HFFc6 (cell line): Measurements from ENCODE around the gene UMPS. TPM values are rescaled to one million over a fixed set of nuclear protein-coding genes. Genes with fewer than 3 reads are reported as not detected.

Source experiments
- DNase-seq: peaks from one replicate; pipeline ENCODE4 v3.0.0-alpha.2; 2018
- H3K27ac Mint-ChIP-seq: 2 replicates; pipeline ENCODE4 v1.8.0; 2020; ENCODE audit warnings: mild to moderate bottlenecking, mixed read lengths
- H3K27me3 Mint-ChIP-seq: 2 replicates; pipeline ENCODE4 v1.8.0; 2021; ENCODE audit warnings: mild to moderate bottlenecking, moderate library complexity, mixed read lengths; ENCODE audit not compliant: insufficient read depth
- H3K36me3 Mint-ChIP-seq: 2 replicates; pipeline ENCODE4 v1.8.0; 2021; ENCODE audit warnings: low read depth, mixed read lengths
- H3K4me1 Mint-ChIP-seq: 2 replicates; pipeline ENCODE4 v1.8.0; 2020; ENCODE audit warnings: low read depth, mixed read lengths
- H3K4me3 Mint-ChIP-seq: 2 replicates; pipeline ENCODE4 v1.8.0; 2020; ENCODE audit warnings: mild to moderate bottlenecking, moderate library complexity, mixed read lengths
- H3K9me3 Mint-ChIP-seq: 2 replicates; pipeline ENCODE4 v1.8.0; 2020; ENCODE audit warnings: mild to moderate bottlenecking, mixed read lengths
- total RNA-seq, 6 experiments: library from RNA; stranded (reverse); fragmentation: NEBNext Ultra II Directional; extraction: Animal tissue kit (Norgen Biotek cat#: 25700); gene quantifications; 2 replicates in 1 of 6; 3 replicates in 5 of 6; pipeline ENCODE4 v1.2.3, GENCODE V29; 2021
- TF ChIP-seq, protein P1 (sequence below): fragments of 200-600 bp; sonication (generic); IDR thresholded peaks from 2 replicates; pipeline ENCODE4 v1.5.0; 2021; ENCODE audit warnings: antibody characterized with exemption, mild to moderate bottlenecking

Gene UMPS
- total RNA-seq, 6 experiments from 2014 or later = 25.2 to 39.6 (median 28.4) TPM

DNA sequence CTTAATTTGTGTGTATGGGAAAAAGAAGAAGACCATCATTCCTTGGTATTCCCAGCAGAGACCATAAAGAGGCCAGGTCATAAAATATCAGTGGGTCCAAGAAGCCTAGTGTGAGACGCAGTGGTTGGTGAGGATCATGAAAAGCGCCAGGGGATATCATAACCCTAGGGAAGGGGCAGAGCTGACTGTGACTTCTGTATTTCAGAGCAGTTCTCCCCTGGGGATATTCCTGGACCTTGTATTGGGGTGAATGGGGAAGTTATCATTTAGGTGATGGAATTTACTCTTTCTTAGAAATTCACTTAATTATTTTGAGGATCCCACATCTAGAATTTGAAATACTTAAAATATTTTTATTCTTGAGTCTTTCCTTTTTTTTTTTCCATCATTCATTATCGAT, 34.9 kb upstream of the UMPS start:
- TF ChIP-seq, protein P1, sequence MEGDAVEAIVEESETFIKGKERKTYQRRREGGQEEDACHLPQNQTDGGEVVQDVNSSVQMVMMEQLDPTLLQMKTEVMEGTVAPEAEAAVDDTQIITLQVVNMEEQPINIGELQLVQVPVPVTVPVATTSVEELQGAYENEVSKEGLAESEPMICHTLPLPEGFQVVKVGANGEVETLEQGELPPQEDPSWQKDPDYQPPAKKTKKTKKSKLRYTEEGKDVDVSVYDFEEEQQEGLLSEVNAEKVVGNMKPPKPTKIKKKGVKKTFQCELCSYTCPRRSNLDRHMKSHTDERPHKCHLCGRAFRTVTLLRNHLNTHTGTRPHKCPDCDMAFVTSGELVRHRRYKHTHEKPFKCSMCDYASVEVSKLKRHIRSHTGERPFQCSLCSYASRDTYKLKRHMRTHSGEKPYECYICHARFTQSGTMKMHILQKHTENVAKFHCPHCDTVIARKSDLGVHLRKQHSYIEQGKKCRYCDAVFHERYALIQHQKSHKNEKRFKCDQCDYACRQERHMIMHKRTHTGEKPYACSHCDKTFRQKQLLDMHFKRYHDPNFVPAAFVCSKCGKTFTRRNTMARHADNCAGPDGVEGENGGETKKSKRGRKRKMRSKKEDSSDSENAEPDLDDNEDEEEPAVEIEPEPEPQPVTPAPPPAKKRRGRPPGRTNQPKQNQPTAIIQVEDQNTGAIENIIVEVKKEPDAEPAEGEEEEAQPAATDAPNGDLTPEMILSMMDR = no peak
- H3K9me3 Mint-ChIP-seq = no peaks in the 10 kb centered on the region
- H3K4me1 Mint-ChIP-seq = no peaks in the 10 kb centered on the region; the same call in 1 of the 2 replicates
- peaks cover 21% of the 10 kb centered on the region for H3K27me3 Mint-ChIP-seq
- H3K36me3 Mint-ChIP-seq = no peaks in the 10 kb centered on the region
- H3K27ac Mint-ChIP-seq = no peak overlapping the region
- H3K4me3 Mint-ChIP-seq = no peak overlapping the region
- no peak for DNase-seq

DNA sequence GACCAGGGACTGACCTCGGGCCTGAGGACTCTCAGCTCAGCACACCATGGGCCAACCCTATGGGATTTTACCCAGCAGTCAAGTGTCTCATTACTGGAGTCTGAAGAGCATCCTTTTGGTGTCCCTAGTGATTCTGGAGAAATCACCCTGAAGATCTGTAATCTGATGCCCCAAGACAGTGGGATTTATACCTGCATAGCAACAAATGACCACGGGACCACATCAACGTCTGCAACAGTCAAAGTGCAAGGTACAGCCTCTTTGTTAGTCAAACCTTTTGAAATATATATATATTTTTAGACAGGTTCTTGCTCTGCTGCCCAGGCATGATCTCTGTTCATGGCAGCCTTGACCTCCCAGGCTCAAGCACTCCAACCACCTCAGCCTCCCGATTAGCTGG, 34.2 kb upstream of the UMPS start:
- Mint-ChIP-seq H3K4me1 (peaks cover 3% of the 10 kb centered on the region), H3K27ac (no peak overlapping the region), H3K4me3 (no peak overlapping the region), H3K9me3 (no peaks in the 10 kb centered on the region), H3K27me3 (peaks cover 21% of the 10 kb centered on the region), H3K36me3 (no peaks in the 10 kb centered on the region)
- no peak for DNase-seq
- TF ChIP-seq, protein P1 = no peak

DNA sequence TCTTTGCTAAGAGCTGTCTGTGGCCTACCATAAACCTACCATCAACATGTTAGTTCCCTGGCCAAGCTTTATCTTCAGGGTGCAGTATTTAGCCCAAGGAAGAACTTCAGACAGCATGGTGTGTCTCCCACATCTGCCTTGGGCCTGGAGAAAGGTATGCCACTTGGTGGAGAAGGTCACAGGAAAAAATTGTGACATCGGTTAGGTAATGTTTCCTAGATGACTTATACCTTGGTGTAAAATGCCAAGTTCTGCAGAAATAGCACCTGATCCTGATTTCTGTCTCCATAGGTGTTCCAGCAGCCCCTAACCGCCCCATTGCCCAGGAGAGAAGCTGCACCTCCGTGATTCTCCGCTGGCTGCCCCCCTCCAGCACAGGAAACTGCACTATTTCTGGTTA, 33.0 kb upstream of the UMPS start:
- H3K27me3 Mint-ChIP-seq = peaks cover 18% of the 10 kb centered on the region
- TF ChIP-seq, protein P1 = no peak

DNA sequence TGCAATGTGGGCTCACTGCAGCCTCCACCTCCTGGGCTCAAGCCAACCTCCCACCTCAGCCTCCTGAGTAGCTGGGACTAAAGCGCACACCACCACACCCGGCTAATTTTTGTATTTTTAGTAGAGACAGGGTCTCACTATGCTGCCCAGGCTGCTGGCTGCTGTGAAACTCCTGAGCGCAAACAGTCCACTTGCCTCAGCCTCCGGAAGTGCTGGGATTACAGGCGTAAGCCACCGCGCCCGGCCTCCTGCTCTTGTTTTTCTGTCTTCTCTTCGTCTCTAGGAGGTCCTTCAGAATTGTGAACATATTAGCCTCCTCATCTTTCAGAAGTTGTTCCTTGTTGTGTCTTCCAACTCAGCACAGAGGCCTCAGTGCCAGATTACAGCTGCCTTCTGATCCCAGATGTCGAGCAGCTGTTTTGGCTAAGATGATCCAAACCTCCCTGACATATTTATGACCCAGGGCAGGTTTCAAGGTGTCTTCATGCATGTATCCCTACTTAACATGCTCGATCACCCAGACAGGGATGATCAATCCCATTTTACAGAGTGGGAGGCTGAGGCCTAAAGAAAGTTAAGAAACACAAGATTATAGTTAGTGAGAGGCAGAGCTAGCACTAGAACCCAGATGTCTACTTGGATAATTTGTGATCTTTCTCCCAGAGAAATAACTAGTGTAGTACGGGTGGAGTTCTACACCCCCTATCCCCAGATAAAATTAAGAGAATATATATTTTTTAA, 32.1 kb upstream of the UMPS start:
- H3K4me3 Mint-ChIP-seq = no peak overlapping the region
- no peaks in the 10 kb centered on the region for H3K9me3 Mint-ChIP-seq
- peaks cover 16% of the 10 kb centered on the region for H3K27me3 Mint-ChIP-seq
- H3K36me3 Mint-ChIP-seq = no peaks in the 10 kb centered on the region
- DNase-seq = no peak
- TF ChIP-seq, protein P1 = no peak
- H3K4me1 Mint-ChIP-seq = peaks cover 18% of the 10 kb centered on the region
- no peak overlapping the region for H3K27ac Mint-ChIP-seq

More for the DNA sequence above, 33.0 kb upstream of the UMPS start:
- Mint-ChIP-seq H3K36me3 (no peaks in the 10 kb centered on the region), H3K27ac (no peak overlapping the region), H3K9me3 (no peaks in the 10 kb centered on the region), H3K4me1 (peaks cover 16% of the 10 kb centered on the region), H3K4me3 (no peak overlapping the region)
- no peak for DNase-seq

DNA sequence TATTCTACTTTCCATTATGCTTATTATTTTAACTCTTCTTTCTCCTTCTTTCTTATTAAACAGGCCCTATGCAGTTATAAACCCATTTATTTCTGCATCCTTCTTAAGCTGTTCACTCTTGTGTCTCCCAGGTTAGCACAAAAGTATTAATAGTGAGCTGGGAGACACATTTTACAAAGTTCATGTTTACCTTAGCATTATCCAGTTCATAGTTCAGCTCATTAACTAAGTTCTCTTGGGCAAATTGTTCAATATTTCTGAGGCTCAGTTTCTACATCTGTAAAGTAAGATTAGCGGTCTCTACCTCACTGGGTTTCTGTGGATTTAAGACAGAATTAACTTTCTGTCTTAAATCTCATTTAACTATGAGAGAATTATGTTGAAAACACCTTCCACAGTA, 31.2 kb upstream of the UMPS start:
- H3K9me3 Mint-ChIP-seq = no peaks in the 10 kb centered on the region
- H3K4me3 Mint-ChIP-seq = no peak overlapping the region
- TF ChIP-seq, protein P1 = no peak
- no peak overlapping the region for H3K27ac Mint-ChIP-seq
- peaks cover 9% of the 10 kb centered on the region for H3K27me3 Mint-ChIP-seq
- H3K4me1 Mint-ChIP-seq = peaks cover 18% of the 10 kb centered on the region
- DNase-seq = no peak
- no peaks in the 10 kb centered on the region for H3K36me3 Mint-ChIP-seq
